ENCODE data around the gene CFAP57. TPM values are rescaled to one million over a fixed set of nuclear protein-coding genes. Genes with fewer than 3 reads are reported as not detected.

CFAP57 gene
- total RNA-seq, 1 experiment from 2014 or later = 1.7 TPM

GRCh38 chr1:43194509-43194908, 22.4 kb downstream of the CFAP57 start:
- POLR2A ChIA-PET (ENCODE audit: unreplicated experiment) = no interaction called here
- no peak overlapping the region for H2AFZ ChIP-seq
- intact Hi-C loops (cut with micrococcal nuclease; ENCODE audit: unreplicated experiment) = no loop called here
- H3K9me2 ChIP-seq (ENCODE audit: insufficient read depth) = no peaks in the 10 kb centered on the region
- no peaks in the 10 kb centered on the region for H4K20me1 ChIP-seq (ENCODE audit: insufficient read depth)
- H3K9me3 ChIP-seq (ENCODE audit: insufficient read depth, low read depth) = peaks cover 22% of the 10 kb centered on the region
- H3K27me3 ChIP-seq (ENCODE audit: insufficient read depth, low read depth) = no peaks in the 10 kb centered on the region
- no peak for TF ChIP-seq CTCF (conservative IDR thresholded peaks at IDR 0.05)
- TF ChIP-seq EZH2 (IDR thresholded peaks at IDR 0.05; ENCODE audit: low read depth) = no peak
- H3K4me1 ChIP-seq (replicated peaks; ENCODE audit: insufficient read depth) = no peaks in the 10 kb centered on the region
- H3K4me3 ChIP-seq = no peak overlapping the region
- CTCF ChIA-PET = no interaction called here
- H3K79me2 ChIP-seq (ENCODE audit: low read depth) = no peaks in the 10 kb centered on the region
- no peaks in the 10 kb centered on the region for H3K36me3 ChIP-seq (ENCODE audit: low read depth)
- H3F3A ChIP-seq (ENCODE audit: insufficient read depth, low read depth) = peaks cover 6% of the 10 kb centered on the region; the same call in 1 of the 2 replicates
- H3K4me2 ChIP-seq = no peak overlapping the region
- H3K27ac ChIP-seq = no peak overlapping the region
- DNase-seq = no peak
- BruUV-seq (replicated peaks) = no TSS peak

GRCh38 chr1:43197343-43198127, 25.4 kb downstream of the CFAP57 start:
- H3K27me3 ChIP-seq (ENCODE audit: insufficient read depth, low read depth) = no peaks in the 10 kb centered on the region
- peaks cover 23% of the 10 kb centered on the region for H3K9me3 ChIP-seq (ENCODE audit: insufficient read depth, low read depth)
- no peaks in the 10 kb centered on the region for H3K36me3 ChIP-seq (ENCODE audit: low read depth)
- BruUV-seq (replicated peaks) = no TSS peak
- H3K4me2 ChIP-seq = no peak overlapping the region
- no peak overlapping the region for H3K4me3 ChIP-seq
- ChIA-PET CTCF (interaction anchor here (0.6 kb wide), 1 partner anchor 123 kb away, joined by 7 read pairs; no protein-coding TSS in a partner anchor), POLR2A (ENCODE audit: unreplicated experiment) (no interaction called here)
- H3F3A ChIP-seq (ENCODE audit: insufficient read depth, low read depth) = peaks cover 6% of the 10 kb centered on the region; the same call in 1 of the 2 replicates
- H3K9me2 ChIP-seq (ENCODE audit: insufficient read depth) = no peaks in the 10 kb centered on the region
- no peak overlapping the region for H2AFZ ChIP-seq
- no peak overlapping the region for H3K27ac ChIP-seq
- TF ChIP-seq EZH2 (IDR thresholded peaks at IDR 0.05; ENCODE audit: low read depth) = no peak
- no peak for TF ChIP-seq CTCF (conservative IDR thresholded peaks at IDR 0.05)
- H3K4me1 ChIP-seq (replicated peaks; ENCODE audit: insufficient read depth) = no peaks in the 10 kb centered on the region
- no peaks in the 10 kb centered on the region for H3K79me2 ChIP-seq (ENCODE audit: low read depth)
- no peak for DNase-seq
- intact Hi-C loops (cut with micrococcal nuclease; ENCODE audit: unreplicated experiment) = no loop called here
- no peaks in the 10 kb centered on the region for H4K20me1 ChIP-seq (ENCODE audit: insufficient read depth)

- intact Hi-C loops (cut with micrococcal nuclease; ENCODE audit: unreplicated experiment) = no loop called here
- H3F3A ChIP-seq (ENCODE audit: insufficient read depth, low read depth) = peaks cover 6% of the 10 kb centered on the region; the same call in 1 of the 2 replicates
- no TSS peak for BruUV-seq (replicated peaks)
- peaks cover 16% of the 10 kb centered on the region for H3K9me3 ChIP-seq (ENCODE audit: insufficient read depth, low read depth)
- no peak overlapping the region for H3K4me3 ChIP-seq
- no peaks in the 10 kb centered on the region for H3K36me3 ChIP-seq (ENCODE audit: low read depth)
- TF ChIP-seq EZH2 (IDR thresholded peaks at IDR 0.05; ENCODE audit: low read depth) = no peak
- no peak for TF ChIP-seq CTCF (conservative IDR thresholded peaks at IDR 0.05)
- DNase-seq = no peak
- H2AFZ ChIP-seq = no peak overlapping the region
- ChIA-PET CTCF (no interaction called here), POLR2A (ENCODE audit: unreplicated experiment) (no interaction called here)
- H4K20me1 ChIP-seq (ENCODE audit: insufficient read depth) = no peaks in the 10 kb centered on the region
- no peak overlapping the region for H3K4me2 ChIP-seq
- H3K79me2 ChIP-seq (ENCODE audit: low read depth) = no peaks in the 10 kb centered on the region
- H3K4me1 ChIP-seq (replicated peaks; ENCODE audit: insufficient read depth) = peaks cover 1% of the 10 kb centered on the region; the same call in 1 of the 2 replicates
- no peaks in the 10 kb centered on the region for H3K9me2 ChIP-seq (ENCODE audit: insufficient read depth)
- no peaks in the 10 kb centered on the region for H3K27me3 ChIP-seq (ENCODE audit: insufficient read depth, low read depth)
- H3K27ac ChIP-seq = no peak overlapping the region
Measured at GRCh38 chr1:43199093-43199726, 27.1 kb downstream of the CFAP57 start.
